Measurements from ENCODE around the gene FKBP14. TPM values are rescaled to one million over a fixed set of nuclear protein-coding genes. Genes with fewer than 3 reads are reported as not detected.

The FKBP14 gene
- total and polyA plus RNA-seq, 11 donors, result 2.5 to 19.0 (median 13.2) TPM

DNA sequence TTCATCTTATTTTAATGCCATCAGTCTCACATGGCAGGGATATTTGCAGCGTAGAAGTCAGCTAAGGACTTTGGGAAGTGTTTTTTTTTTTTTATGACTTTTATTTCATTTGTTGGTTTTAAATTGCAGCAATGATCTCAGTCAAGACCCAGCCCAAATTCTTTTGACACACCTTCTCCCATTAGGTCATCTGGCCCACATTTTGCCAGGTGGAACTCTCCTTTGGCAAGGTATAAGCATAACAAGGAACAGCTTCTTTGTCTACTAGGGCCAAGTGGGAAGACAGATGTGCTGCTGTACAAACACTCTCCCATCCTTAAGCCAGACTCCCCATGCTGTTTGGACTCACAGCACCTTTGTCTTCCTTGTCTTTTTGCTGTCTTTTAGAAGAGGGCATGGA is 43.5 kb upstream of the FKBP14 start:
- Histone ChIP-seq H3K27ac (no peak overlapping the region), H3K27me3 (no peaks in the 10 kb centered on the region), H3K36me3 (peaks cover 0 to 28% (median 7%) of the 10 kb centered on the region in 9 donors), H3K4me1 (peaks cover 0 to 25% (median 8%) of the 10 kb centered on the region in 12 donors), H3K9me3 (no peaks in the 10 kb centered on the region), H3K4me3 (no peak overlapping the region)
- DNase-seq (no peak), ATAC-seq (no peak)
- WGBS, 4 donors, result 0 to 73% (median 0%) methylated on average over 1 of the region's 1 CpG
- intact Hi-C loops (cut with DNase I), result loop anchor here in 1 of 10 donors (10.0 kb wide), 1 partner anchor 325 kb away; no protein-coding TSS in a partner anchor
- no peak for TF ChIP-seq POLR2A (IDR thresholded peaks at IDR 0.05)
- TF ChIP-seq, protein P1, sequence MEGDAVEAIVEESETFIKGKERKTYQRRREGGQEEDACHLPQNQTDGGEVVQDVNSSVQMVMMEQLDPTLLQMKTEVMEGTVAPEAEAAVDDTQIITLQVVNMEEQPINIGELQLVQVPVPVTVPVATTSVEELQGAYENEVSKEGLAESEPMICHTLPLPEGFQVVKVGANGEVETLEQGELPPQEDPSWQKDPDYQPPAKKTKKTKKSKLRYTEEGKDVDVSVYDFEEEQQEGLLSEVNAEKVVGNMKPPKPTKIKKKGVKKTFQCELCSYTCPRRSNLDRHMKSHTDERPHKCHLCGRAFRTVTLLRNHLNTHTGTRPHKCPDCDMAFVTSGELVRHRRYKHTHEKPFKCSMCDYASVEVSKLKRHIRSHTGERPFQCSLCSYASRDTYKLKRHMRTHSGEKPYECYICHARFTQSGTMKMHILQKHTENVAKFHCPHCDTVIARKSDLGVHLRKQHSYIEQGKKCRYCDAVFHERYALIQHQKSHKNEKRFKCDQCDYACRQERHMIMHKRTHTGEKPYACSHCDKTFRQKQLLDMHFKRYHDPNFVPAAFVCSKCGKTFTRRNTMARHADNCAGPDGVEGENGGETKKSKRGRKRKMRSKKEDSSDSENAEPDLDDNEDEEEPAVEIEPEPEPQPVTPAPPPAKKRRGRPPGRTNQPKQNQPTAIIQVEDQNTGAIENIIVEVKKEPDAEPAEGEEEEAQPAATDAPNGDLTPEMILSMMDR (IDR thresholded peaks at IDR 0.05), result no peak

- TF ChIP-seq, protein P1 (IDR thresholded peaks at IDR 0.05), result no peak
- DNase-seq (no peak), ATAC-seq (no peak)
- intact Hi-C loops (cut with DNase I), result loop anchor here in 6 of 10 donors (10.0 kb wide), 2 partner anchors 124 to 434 kb away; no protein-coding TSS in a partner anchor
- H3K9me3 ChIP-seq, result no peaks in the 10 kb centered on the region
- H3K27me3 ChIP-seq, result no peaks in the 10 kb centered on the region
- no peak overlapping the region for H3K4me3 ChIP-seq
- peaks cover 0 to 25% (median 8%) of the 10 kb centered on the region in 12 donors for H3K4me1 ChIP-seq
- WGBS, 4 donors, result 86 to 91% (median 89%) methylated on average over 5 of the region's 5 CpGs
- H3K36me3 ChIP-seq, result peaks cover 0 to 30% (median 11%) of the 10 kb centered on the region in 9 donors
- no peak overlapping the region for H3K27ac ChIP-seq
Measured at GRCh38 chr7:30069096-30069867, 42.8 kb upstream of the FKBP14 start.

DNA sequence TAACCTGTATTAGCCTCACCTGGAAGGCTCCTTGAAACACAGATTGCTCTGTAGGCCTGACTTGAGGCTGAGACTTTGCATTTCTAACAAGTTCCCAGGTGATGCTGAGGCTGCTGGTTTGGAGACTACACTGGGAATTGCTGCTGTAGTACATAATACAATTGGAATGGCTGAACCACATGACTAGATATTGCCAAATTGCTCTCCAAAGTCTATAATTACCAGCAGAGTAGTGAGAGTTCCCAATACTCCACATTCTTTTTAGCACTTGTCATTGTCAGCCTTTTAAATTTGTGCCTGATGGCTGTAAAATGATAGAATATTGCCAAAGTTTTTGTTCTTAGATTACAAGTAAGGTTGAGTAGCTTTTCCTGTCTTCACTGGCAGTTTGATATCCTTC is 41.6 kb upstream of the FKBP14 start:
- no peak for TF ChIP-seq POLR2A (IDR thresholded peaks at IDR 0.05)
- TF ChIP-seq, protein P1 (IDR thresholded peaks at IDR 0.05), result no peak
- no peak for DNase-seq
- intact Hi-C loops (cut with DNase I), result loop anchor here in 6 of 10 donors (10.0 kb wide), 2 partner anchors 123 to 433 kb away; no protein-coding TSS in a partner anchor
- ATAC-seq, result peak; percentile 57 to 88 (median 76)
- H3K36me3 ChIP-seq, result peaks cover 0 to 42% (median 17%) of the 10 kb centered on the region in 9 donors
- H3K4me1 ChIP-seq, result peaks cover 0 to 25% (median 8%) of the 10 kb centered on the region in 12 donors
- H3K27me3 ChIP-seq, result no peaks in the 10 kb centered on the region
- H3K4me3 ChIP-seq, result no peak overlapping the region
- no peaks in the 10 kb centered on the region for H3K9me3 ChIP-seq
- no peak overlapping the region for H3K27ac ChIP-seq

DNA sequence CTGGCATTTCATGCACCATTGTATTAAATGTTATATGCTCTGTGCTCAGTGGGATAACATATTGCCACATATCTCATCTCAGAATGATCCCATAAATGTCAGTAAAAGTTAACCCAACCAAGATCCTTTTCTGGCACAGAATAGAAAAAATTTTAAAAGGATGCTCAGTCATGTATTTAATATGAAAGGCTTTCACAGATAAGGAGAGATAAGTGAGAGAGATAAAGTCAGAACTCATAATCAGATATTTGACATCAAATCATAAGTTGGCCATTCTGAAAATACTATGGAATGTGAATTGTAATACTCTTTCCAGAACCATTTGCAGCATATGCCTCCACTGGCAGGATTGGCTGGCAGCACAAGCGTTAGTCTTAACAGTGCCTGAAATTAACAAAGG is 40.2 kb upstream of the FKBP14 start:
- no peak for TF ChIP-seq POLR2A (IDR thresholded peaks at IDR 0.05)
- TF ChIP-seq, protein P1 (IDR thresholded peaks at IDR 0.05), result no peak
- Histone ChIP-seq H3K27ac (no peak overlapping the region), H3K9me3 (no peaks in the 10 kb centered on the region), H3K4me1 (peaks cover 0 to 26% (median 8%) of the 10 kb centered on the region in 12 donors), H3K4me3 (no peak overlapping the region), H3K36me3 (peaks cover 0 to 43% (median 19%) of the 10 kb centered on the region in 9 donors), H3K27me3 (no peaks in the 10 kb centered on the region)
- WGBS, 4 donors, result 96 to 100% (median 98%) methylated on average over 1 of the region's 1 CpG
- no peak for DNase-seq
- no peak for ATAC-seq
- intact Hi-C loops (cut with DNase I), result loop anchor here in 6 of 10 donors (10.0 kb wide), 2 partner anchors 122 to 432 kb away; no protein-coding TSS in a partner anchor
